ENCODE results near the gene RTF1.

RTF1 gene

DNA sequence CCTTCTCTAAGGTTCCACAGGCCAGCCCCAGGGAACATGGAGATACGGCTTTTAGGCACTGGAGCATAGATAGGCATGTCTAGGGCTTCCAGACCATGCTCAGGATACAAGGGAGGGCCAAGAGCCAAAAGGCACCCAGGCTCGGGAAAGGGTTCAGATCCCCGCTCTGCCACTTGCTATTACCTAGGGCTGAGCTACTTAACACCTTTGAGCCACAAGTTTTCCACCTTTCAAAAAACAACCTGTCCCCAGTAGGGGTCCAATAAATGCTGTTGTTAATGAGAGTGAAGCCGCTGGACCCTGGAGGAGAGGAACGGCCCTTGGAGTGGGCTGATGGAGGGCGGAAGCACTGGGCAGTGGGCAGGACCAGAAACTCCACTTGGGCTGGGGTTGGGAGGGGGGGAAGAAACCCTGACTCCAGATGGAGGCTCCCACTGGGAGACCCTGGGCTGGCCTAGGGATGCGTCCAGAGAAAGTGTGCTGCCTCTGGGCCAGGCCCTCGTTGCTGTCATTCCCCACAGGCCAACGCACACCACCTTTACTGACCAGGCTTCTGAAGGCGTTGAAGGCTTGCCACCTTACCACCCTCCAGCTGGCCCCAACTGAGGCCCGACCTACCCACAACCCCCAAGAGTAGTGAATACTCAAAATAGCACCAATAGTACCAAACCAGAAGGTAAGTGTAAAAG, 68.2 kb downstream of the RTF1 start:
- FAIRE-seq (no peak), DNase-seq (ENCODE audit: low spot score) (no peak)

- no peak for FAIRE-seq
- no peak for DNase-seq (ENCODE audit: low spot score)
Observed at GRCh38 chr15:41486286-41486685, 69.4 kb downstream of the RTF1 start.

- FAIRE-seq (no peak), DNase-seq (ENCODE audit: low spot score) (no peak)
Observed at GRCh38 chr15:41487381-41487780, 70.5 kb downstream of the RTF1 start.

- FAIRE-seq (peak; percentile 95), DNase-seq (ENCODE audit: low spot score) (no peak)
Observed at GRCh38 chr15:41487802-41488201, 70.9 kb downstream of the RTF1 start.

DNA sequence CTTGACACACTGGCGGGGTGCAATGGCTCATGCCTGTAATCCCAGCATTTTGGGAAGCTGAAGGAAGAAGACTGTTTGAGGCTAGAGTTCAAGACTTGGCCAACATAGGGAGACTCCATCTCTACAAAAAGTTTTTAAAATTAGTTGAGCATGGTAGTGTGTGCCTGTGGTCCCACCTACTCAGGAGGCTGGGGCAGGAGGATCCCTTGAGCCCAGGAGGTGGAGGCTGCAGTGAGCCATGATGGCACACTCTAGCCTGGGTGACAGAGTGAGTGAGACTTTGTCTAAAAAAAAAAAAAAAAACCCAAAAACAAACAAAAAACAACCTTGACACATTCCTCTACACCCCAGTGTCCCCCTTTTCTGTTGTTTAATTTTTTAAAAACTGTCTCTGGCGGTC, 72.7 kb downstream of the RTF1 start:
- DNase-seq (ENCODE audit: low spot score) (no peak), FAIRE-seq (no peak)

GRCh38 chr15:41490355-41490754, 73.5 kb downstream of the RTF1 start:
- FAIRE-seq, result no peak
- DNase-seq (ENCODE audit: low spot score), result peak; percentile 89

- DNase-seq (ENCODE audit: low spot score) (no peak), FAIRE-seq (no peak)
Observed at GRCh38 chr15:41491889-41492288, 75.0 kb downstream of the RTF1 start.

- no peak for DNase-seq (ENCODE audit: low spot score)
- FAIRE-seq, result no peak
Observed at GRCh38 chr15:41492597-41493204, 75.8 kb downstream of the RTF1 start.

DNA sequence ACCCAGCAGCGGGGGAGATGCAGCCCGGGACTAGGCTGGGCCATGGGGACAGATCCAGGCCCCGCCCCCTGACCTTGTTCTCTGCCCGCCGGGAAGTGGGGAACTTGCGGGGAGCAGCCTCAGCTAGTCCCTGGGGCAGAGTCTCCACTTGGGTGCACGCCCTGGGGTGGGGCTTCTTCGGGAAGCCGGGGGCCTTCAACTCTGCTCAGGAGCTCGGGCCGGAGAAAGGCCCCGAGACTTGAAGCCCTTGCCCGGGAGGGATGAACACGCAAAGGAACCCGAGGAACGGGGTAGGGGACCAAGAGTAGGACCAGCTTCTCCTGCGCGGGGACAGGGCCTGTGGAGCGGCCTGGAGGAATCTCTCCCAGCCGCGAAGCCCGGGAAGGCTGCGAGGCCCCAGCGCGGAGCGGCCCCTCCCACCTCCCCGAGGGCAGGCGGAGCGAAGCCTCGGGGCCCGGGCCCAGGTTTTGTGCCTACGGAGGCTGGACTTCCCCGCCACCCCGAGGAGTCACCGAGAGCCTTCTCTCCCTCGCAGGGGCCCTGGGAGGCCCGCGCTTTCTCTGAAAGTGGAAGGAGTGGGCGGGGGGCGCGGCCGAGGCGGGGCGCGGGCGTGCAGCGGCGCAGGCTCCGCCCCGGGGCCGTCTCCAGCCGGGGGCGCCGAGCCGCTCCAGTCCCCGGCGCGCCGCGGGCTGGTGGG, 76.5 kb downstream of the RTF1 start, which contains the start of gene ITPKA:
Gene ITPKA, plus strand, starts transcription at position 670 of the 697 bp plus-strand sequence. CDS start 54 bp downstream, outside the sequence.
- DNase-seq (ENCODE audit: low spot score) (peak; percentile 92), FAIRE-seq (no peak)

DNA sequence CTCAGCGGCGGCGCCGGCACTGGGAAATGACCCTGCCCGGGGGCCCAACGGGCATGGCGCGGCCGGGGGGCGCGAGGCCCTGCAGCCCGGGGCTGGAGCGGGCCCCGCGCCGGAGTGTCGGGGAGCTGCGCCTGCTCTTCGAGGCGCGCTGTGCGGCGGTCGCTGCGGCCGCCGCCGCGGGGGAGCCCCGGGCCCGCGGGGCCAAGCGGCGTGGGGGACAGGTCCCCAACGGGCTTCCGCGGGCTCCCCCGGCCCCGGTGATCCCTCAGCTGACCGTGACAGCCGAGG, 77.0 kb downstream of the RTF1 start:
- FAIRE-seq, result no peak
- DNase-seq (ENCODE audit: low spot score), result no peak

DNA sequence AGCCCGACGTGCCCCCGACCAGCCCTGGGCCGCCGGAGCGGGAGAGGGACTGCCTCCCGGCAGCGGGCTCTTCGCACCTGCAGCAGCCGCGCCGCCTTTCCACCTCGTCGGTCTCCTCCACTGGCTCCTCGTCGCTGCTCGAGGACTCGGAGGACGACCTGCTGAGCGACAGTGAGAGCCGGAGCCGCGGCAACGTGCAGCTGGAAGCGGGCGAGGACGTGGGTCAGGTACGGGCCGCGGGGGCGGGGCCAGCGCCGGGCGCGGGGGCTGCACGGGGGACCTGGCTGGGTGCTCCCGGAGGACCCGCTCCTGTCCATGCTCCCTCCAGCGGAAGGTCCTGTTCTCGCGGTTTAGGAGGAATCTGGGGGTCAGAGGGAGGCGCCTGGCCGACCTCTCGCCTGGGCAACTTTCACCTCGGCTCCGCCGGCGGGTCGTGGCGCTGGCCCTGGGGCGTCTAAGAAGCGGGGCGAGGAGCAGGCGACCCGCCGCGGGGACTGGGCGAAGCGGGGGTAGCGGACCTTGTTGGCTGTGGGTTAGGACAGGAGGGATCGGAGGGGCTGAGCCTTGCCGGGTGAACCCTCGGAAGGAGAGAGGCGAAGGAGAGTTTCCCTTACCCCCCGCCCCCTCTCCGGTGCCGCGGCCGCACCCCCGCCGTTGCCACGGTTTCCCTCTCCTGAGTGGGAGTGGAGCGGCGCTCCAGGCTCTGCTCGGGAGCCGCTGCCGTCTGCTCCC, 77.5 kb downstream of the RTF1 start:
- DNase-seq (ENCODE audit: low spot score), result peak; percentile 60
- FAIRE-seq, result no peak

- FAIRE-seq (no peak), DNase-seq (ENCODE audit: low spot score) (no peak)
Observed at GRCh38 chr15:41494922-41495735, 78.2 kb downstream of the RTF1 start.

GRCh38 chr15:41495736-41496599, 79.1 kb downstream of the RTF1 start:
- DNase-seq (ENCODE audit: low spot score), result no peak
- no peak for FAIRE-seq

DNA sequence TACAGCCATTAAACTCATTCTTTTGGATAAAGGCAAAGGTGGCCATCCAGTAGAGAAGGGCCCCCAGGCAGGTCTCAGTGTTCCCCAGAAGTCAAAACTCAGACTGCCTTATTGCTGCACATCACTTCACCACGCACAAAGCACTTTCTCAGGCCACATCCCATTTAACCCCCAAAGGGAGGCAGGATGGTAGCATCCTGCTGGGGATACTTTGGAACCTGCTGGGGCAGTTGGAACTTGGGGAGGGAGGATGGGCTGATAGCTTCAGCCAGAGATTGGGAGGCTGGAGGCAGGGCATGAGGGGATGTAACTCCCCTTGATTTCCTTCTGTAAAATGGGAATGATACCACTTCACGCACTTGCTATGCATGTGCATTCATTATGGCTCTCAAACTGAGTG, 81.8 kb downstream of the RTF1 start:
- DNase-seq (ENCODE audit: low spot score) (no peak), FAIRE-seq (no peak)

DNA sequence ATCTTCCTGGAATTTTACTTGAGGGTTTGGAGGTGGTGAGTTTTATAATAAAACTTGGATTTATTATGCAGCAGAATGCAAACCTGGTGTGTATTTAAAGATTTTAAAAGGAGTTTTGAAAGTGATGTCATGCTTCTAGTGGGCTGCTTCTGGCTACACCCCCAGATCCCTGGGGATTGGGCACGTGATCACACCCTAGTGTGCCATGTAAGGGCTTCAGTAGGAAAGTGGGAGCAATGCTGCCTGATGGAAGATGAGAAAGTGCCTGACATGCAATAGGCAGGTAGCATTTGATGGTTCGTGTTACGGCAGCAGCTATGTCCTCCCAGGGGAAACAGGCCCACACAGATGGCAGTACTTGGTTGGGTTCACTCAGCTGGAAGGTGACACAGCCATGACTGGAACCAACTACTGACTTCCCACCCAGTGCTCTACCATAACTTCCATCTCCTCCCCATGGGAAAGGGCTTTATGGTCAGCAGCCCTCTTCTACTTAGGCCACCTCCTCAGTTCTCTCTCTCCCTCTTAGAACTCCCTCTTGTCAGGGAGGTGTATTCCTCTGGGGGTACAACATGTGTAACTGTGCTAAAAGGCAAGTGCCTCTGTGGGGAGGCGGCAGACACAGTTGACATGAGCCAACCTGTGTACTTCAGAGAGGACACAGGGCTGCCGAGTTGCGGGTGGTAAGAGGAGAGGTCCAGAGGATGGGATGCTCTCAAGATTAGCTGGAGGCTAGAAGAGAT, 82.4 kb downstream of the RTF1 start:
- DNase-seq (ENCODE audit: low spot score) (no peak), FAIRE-seq (no peak)

DNA sequence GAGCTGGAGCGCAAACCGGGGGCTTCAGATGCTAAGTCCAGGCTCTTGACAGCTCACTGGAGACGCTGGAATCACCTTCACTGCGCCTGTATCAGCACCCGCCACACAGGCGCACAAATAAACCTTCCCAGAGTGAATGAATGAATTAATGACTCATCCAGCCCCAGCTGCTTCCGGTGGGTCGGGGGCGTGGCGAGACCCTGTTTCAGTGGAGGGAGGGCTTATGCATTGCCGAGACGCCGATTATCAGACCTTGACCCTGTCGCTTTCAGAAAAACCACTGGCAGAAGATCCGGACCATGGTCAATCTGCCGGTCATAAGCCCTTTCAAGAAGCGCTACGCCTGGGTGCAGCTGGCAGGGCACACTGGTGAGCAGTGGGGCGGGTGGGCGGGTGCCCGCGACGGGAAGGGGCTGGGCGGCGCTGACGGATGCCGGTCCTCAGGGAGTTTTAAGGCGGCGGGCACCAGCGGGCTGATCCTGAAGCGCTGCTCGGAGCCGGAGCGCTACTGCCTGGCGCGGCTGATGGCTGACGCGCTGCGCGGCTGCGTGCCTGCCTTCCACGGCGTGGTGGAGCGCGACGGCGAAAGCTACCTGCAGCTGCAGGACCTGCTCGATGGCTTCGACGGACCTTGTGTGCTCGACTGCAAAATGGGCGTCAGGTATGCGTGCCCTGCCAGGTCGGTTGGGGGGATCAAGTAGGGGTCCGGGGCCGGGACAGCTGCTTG, 84.5 kb downstream of the RTF1 start:
- FAIRE-seq (no peak), DNase-seq (ENCODE audit: low spot score) (no peak)

GRCh38 chr15:41501931-41502794, 85.3 kb downstream of the RTF1 start:
- no peak for FAIRE-seq
- DNase-seq (ENCODE audit: low spot score), result no peak

All from urothelium cell line (cell line).